Activated CD4-positive, alpha-beta T cell treated with anti-CD3 and anti-CD28 coated beads, Interleukin-2, amount 10 ng/mL, durations not matched to agents 7 days and 5 days (primary cell): ENCODE measurements around the gene ZBTB11. TPM values are rescaled to one million over a fixed set of nuclear protein-coding genes. Genes with fewer than 3 reads are reported as not detected.
"Not testable (repeated sequence)": the region's sequence is repeated elsewhere in the genome, so short reads cannot be mapped to it uniquely, and the experiment has no call there.

Source experiments
- CTCF ChIA-PET: fragments of 350-600 bp; sonication (Branson Sonifier 250); formaldehyde crosslinking; loops from one replicate; lab custom pipeline; 2021; ENCODE audit warnings: antibody characterized with exemption; lab: Charles Lee
- POLR2A ChIA-PET: fragments of 350-600 bp; sonication (Branson Sonifier 250); formaldehyde crosslinking; loops from one replicate; lab custom pipeline; 2021; ENCODE audit warnings: antibody characterized with exemption; lab: Charles Lee
- DNase-seq: peaks from one replicate; pipeline ENCODE4 v3.0.0-alpha.2; 2020
- H3K27ac Mint-ChIP-seq: one replicate; pipeline ENCODE4 v1.8.0; 2021; ENCODE audit warnings: mild to moderate bottlenecking, moderate library complexity, mixed read lengths
- H3K27me3 Mint-ChIP-seq: one replicate; pipeline ENCODE4 v1.8.0; 2021; ENCODE audit warnings: mixed read lengths
- H3K36me3 Mint-ChIP-seq: one replicate; pipeline ENCODE4 v1.8.0; 2021; ENCODE audit warnings: low read depth, mixed read lengths
- H3K4me1 Mint-ChIP-seq: one replicate; pipeline ENCODE4 v1.8.0; 2021; ENCODE audit warnings: mixed read lengths
- H3K4me3 Mint-ChIP-seq: one replicate; pipeline ENCODE4 v1.8.0; 2021; ENCODE audit warnings: mild to moderate bottlenecking, moderate library complexity, mixed read lengths
- H3K9me3 Mint-ChIP-seq: one replicate; pipeline ENCODE4 v1.8.0; 2021; ENCODE audit warnings: mixed read lengths
- total RNA-seq, 2 experiments: library from RNA; stranded (reverse); gene quantifications; one replicate each; pipeline ENCODE4 v1.2.3, GENCODE V29; 2021

The ZBTB11 gene
- total RNA-seq, 2 experiments from 2014 or later = 30.5 to 34.0 TPM

DNA sequence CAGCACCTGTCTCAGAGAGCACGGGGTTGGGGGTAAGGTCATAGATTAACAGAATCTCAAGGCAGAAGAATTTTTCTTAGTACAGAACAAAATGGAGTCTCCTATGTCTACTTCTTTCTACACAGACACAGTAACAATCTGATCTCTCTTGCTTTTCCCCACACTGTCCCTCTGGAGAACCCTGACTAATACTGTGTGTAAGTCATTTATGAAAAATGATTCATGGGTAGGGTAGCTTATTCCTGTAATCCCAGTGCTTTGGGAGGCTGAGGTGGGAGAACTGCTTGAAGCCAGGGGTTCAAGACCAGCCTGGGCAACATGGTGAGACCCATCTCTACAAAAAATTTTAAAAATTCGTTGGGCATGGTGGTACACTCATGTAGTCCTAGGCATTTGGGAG, 27.7 kb upstream of the ZBTB11 start:
- H3K9me3 Mint-ChIP-seq, POLR2A ChIA-PET, DNase-seq, H3K36me3 Mint-ChIP-seq, H3K27me3 Mint-ChIP-seq, H3K4me1 Mint-ChIP-seq, H3K4me3 Mint-ChIP-seq, H3K27ac Mint-ChIP-seq: not testable (repeated sequence)
- CTCF ChIA-PET = interaction anchor here (0.5 kb wide), 1 partner anchor 47 kb away, joined by 3 read pairs; no protein-coding TSS in a partner anchor

- Mint-ChIP-seq H3K36me3 (no peaks in the 10 kb centered on the region), H3K4me3 (no peak overlapping the region), H3K9me3 (no peaks in the 10 kb centered on the region), H3K27ac (no peak overlapping the region), H3K27me3 (no peaks in the 10 kb centered on the region), H3K4me1 (peaks cover 2% of the 10 kb centered on the region)
- DNase-seq = no peak
- POLR2A ChIA-PET = no interaction called here
- CTCF ChIA-PET = interaction anchor here (0.6 to 1.4 kb wide), 3 partner anchors 14 to 526 kb away, joined by 3 to 8 read pairs (median 4); no protein-coding TSS in a partner anchor
Measured at GRCh38 chr3:101703169-101703568, 26.2 kb upstream of the ZBTB11 start.

- CTCF ChIA-PET = interaction anchor here (1.3 to 1.4 kb wide), 2 partner anchors 14 to 526 kb away, joined by 4 to 8 read pairs; no protein-coding TSS in a partner anchor
- POLR2A ChIA-PET = no interaction called here
- Mint-ChIP-seq H3K4me3 (no peak overlapping the region), H3K9me3 (no peaks in the 10 kb centered on the region), H3K36me3 (no peaks in the 10 kb centered on the region), H3K27ac (no peak overlapping the region), H3K27me3 (no peaks in the 10 kb centered on the region), H3K4me1 (peaks cover 2% of the 10 kb centered on the region)
- no peak for DNase-seq
Measured at GRCh38 chr3:101702726-101703125, 25.8 kb upstream of the ZBTB11 start.

DNA sequence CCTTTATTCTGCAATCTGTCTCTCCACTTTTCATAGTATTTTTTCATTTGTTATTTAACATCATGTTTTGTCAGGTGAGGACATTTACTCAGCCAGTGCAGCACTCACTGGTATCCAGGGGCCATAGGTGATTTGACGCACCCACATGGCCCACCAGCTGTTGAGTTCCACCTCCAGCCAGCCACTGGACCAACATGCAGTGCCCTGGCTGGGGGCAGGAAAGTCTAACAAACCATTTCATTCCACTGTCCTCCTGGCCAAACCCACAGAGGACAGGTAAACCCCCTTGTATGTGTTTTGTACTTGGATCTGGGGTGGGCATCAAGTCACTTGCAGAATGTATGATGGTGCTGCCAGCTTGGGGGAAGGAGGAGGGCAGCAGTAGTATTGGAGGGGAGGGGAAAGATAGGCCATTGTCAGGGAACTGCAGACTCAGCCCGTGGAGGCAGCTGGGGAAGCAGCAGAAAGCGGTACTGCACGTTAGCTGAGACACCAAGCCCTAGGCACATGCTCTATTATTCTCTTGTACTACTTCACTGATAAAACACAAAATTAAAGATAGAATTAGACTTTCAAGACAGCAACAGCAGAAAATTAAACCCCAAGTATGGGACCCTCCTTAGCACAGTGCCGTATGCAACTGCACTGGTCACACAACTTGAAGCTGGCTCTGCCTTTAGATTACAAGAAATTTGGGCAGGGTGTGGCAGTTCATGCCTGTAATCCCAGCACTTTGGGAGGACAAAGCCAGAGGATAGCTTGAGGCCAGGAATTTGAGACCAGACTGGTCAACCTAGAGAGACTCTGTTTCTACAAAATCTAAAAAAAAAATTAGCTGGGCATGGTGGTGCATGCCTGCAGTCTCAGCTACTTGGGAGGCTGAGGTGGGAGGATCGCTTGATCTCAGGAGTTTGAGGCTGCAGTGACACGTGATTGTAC, 25.0 kb upstream of the ZBTB11 start:
- Mint-ChIP-seq H3K27ac (no peak overlapping the region), H3K4me3 (no peak overlapping the region), H3K4me1 (no peaks in the 10 kb centered on the region), H3K9me3 (no peaks in the 10 kb centered on the region), H3K36me3 (no peaks in the 10 kb centered on the region), H3K27me3 (no peaks in the 10 kb centered on the region)
- DNase-seq = no peak
- ChIA-PET CTCF (interaction anchor here (0.6 to 1.4 kb wide), 3 partner anchors 15 to 527 kb away, joined by 3 to 8 read pairs (median 4); no protein-coding TSS in a partner anchor), POLR2A (no interaction called here)

- CTCF ChIA-PET = no interaction called here
- POLR2A ChIA-PET = interaction anchor here (0.6 kb wide), 1 partner anchor 27 kb away, joined by 4 read pairs; no protein-coding TSS in a partner anchor
Measured at GRCh38 chr3:101695779-101696372, 18.9 kb upstream of the ZBTB11 start.

GRCh38 chr3:101694836-101695235, 17.9 kb upstream of the ZBTB11 start:
- H3K4me3 Mint-ChIP-seq, H3K27ac Mint-ChIP-seq, H3K36me3 Mint-ChIP-seq, DNase-seq, CTCF ChIA-PET, H3K9me3 Mint-ChIP-seq, H3K27me3 Mint-ChIP-seq: not testable (repeated sequence)
- POLR2A ChIA-PET = interaction anchor here (0.6 kb wide), 1 partner anchor 28 kb away, joined by 4 read pairs; no protein-coding TSS in a partner anchor
- H3K4me1 Mint-ChIP-seq = peaks cover 12% of the 10 kb centered on the region

More at GRCh38 chr3:101695779-101696372, 18.9 kb upstream of the ZBTB11 start:
- Mint-ChIP-seq H3K36me3 (no peaks in the 10 kb centered on the region), H3K4me3 (no peak overlapping the region), H3K27ac (no peak overlapping the region), H3K9me3 (no peaks in the 10 kb centered on the region), H3K27me3 (no peaks in the 10 kb centered on the region), H3K4me1 (peaks cover 8% of the 10 kb centered on the region)
- peak; percentile 64 for DNase-seq

GRCh38 chr3:101693540-101693939, 16.6 kb upstream of the ZBTB11 start:
- H3K27me3 Mint-ChIP-seq, CTCF ChIA-PET, H3K27ac Mint-ChIP-seq, POLR2A ChIA-PET, H3K4me3 Mint-ChIP-seq, H3K9me3 Mint-ChIP-seq, H3K36me3 Mint-ChIP-seq: not testable (repeated sequence)
- peaks cover 16% of the 10 kb centered on the region for H3K4me1 Mint-ChIP-seq
- DNase-seq = peak; percentile 48

- POLR2A ChIA-PET, H3K27ac Mint-ChIP-seq, DNase-seq, H3K9me3 Mint-ChIP-seq, H3K4me3 Mint-ChIP-seq, H3K36me3 Mint-ChIP-seq, H3K27me3 Mint-ChIP-seq: not testable (repeated sequence)
- CTCF ChIA-PET = interaction anchor here (0.6 kb wide), 1 partner anchor 129 kb away, joined by 3 read pairs; no protein-coding TSS in a partner anchor
- peaks cover 23% of the 10 kb centered on the region for H3K4me1 Mint-ChIP-seq
Measured at GRCh38 chr3:101691685-101692671, 15.0 kb upstream of the ZBTB11 start.

GRCh38 chr3:101690972-101691371, 14.0 kb upstream of the ZBTB11 start:
- POLR2A ChIA-PET = no interaction called here

GRCh38 chr3:101689286-101689685, 12.4 kb upstream of the ZBTB11 start:
- Mint-ChIP-seq H3K4me1 (peaks cover 36% of the 10 kb centered on the region), H3K36me3 (peaks cover 16% of the 10 kb centered on the region), H3K27ac (peak overlapping the region; percentile 3), H3K27me3 (no peaks in the 10 kb centered on the region), H3K4me3 (no peak overlapping the region), H3K9me3 (no peaks in the 10 kb centered on the region)
- ChIA-PET CTCF (no interaction called here), POLR2A (no interaction called here)
- no peak for DNase-seq

More at GRCh38 chr3:101690972-101691371, 14.0 kb upstream of the ZBTB11 start:
- CTCF ChIA-PET = interaction anchor here (0.7 to 1.0 kb wide), 3 partner anchors 28 to 168 kb away, joined by 3 to 4 read pairs (median 3); partner anchors contain the start of gene CEP97
- Mint-ChIP-seq H3K27me3 (no peaks in the 10 kb centered on the region), H3K36me3 (peaks cover 3% of the 10 kb centered on the region), H3K4me3 (no peak overlapping the region), H3K27ac (no peak overlapping the region), H3K4me1 (peaks cover 23% of the 10 kb centered on the region), H3K9me3 (no peaks in the 10 kb centered on the region)
- DNase-seq = no peak

DNA sequence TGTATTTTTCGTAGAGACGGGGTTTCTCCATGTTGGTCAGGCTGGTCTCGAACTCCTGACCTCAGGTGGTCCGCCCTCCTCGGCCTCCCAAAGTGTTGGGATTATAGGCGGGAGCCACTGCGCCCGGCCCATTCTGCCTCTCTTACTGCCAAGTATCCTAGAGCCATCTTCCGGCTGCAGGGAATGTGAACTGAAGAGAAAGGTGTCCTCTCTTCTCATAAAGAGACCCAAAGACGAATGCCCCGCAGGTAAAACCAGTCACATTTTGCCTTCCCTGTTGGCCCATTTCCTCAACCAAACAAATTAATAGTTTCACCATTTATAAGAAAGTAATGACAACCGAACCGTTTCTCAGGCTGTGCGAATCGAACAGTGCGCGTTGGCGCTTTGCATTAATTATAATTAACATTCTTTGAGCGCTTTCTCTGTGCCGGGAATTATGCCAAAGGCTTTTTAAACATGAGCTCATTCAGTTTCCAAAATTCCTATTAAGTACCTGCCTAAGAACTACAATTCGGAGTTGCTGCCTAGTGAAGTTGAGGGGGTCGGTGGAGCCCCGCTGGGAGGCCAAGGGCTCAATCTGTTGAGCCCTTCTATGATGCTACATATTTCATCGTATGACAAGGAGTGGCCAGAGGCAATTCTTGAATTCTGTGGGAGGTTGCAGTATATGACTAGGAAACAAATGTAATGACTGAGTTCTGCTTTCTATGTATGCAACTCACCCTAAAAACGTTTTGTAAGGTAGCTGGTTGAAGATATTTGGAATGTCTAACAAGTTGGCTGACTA, 10.4 kb upstream of the ZBTB11 start:
- Mint-ChIP-seq H3K9me3 (no peaks in the 10 kb centered on the region), H3K4me1 (peaks cover 36% of the 10 kb centered on the region), H3K36me3 (peaks cover 24% of the 10 kb centered on the region), H3K27me3 (no peaks in the 10 kb centered on the region), H3K4me3 (peak overlapping the region; percentile 98), H3K27ac (peak overlapping the region; percentile 99)
- ChIA-PET POLR2A (no interaction called here), CTCF (interaction anchor here (0.6 to 2.8 kb wide), 8 partner anchors 10 to 976 kb away, joined by 3 to 21 read pairs (median 3); partner anchors contain the start of gene ZBTB11)
- DNase-seq = no peak
